Calu3 (cell line): ENCODE measurements around the gene KIF16B. TPM values are rescaled to one million over a fixed set of nuclear protein-coding genes. Genes with fewer than 3 reads are reported as not detected.

Experiments used
- BruUV-seq: library from RNA; stranded (reverse); fragments of 400-500 nt; replicated peaks from 2 replicates; lab custom pipeline; 2021; lab: Mats Ljungman, UMichigan
- CTCF ChIA-PET: fragments of 300-600 bp; sonication (Branson Sonifier 250); formaldehyde crosslinking; loops from one replicate; lab custom pipeline; 2022; ENCODE audit warnings: antibody characterized with exemption; lab: Charles Lee
- DNase-seq: peaks from one replicate; pipeline ENCODE4 v3.0.0; 2022
- H3K27ac Mint-ChIP-seq: one replicate; pipeline ENCODE4 v1.8.0; 2022; ENCODE audit warnings: mixed read lengths; ENCODE audit not compliant: unreplicated experiment
- H3K27me3 Mint-ChIP-seq: one replicate; pipeline ENCODE4 v1.8.0; 2022; ENCODE audit warnings: mixed read lengths; ENCODE audit not compliant: unreplicated experiment
- H3K36me3 Mint-ChIP-seq: one replicate; pipeline ENCODE4 v1.8.0; 2022; ENCODE audit warnings: mild to moderate bottlenecking, moderate library complexity, mixed read lengths; ENCODE audit not compliant: insufficient read depth, unreplicated experiment
- H3K4me1 Mint-ChIP-seq: one replicate; pipeline ENCODE4 v1.8.0; 2022; ENCODE audit warnings: mild to moderate bottlenecking, low read depth, mixed read lengths; ENCODE audit not compliant: unreplicated experiment
- H3K4me3 Mint-ChIP-seq: one replicate; pipeline ENCODE4 v1.8.0; 2022; ENCODE audit warnings: mild to moderate bottlenecking, low read depth, moderate library complexity, mixed read lengths; ENCODE audit not compliant: unreplicated experiment
- H3K9me3 Mint-ChIP-seq: one replicate; pipeline ENCODE4 v1.8.0; 2022; ENCODE audit warnings: low read depth, mixed read lengths; ENCODE audit not compliant: unreplicated experiment
- intact Hi-C: fragments of 100-400 bp; cut with micrococcal nuclease; formaldehyde crosslinking; loops from one replicate; pipeline ENCODE4 v1.10.0; 2022; ENCODE audit not compliant: unreplicated experiment
- total RNA-seq: library from RNA; stranded (reverse); gene quantifications from 2 replicates; pipeline ENCODE4 v1.2.3, GENCODE V29; 2022
- TF ChIP-seq, protein P1 (sequence below): fragments of 200-600 bp; IDR thresholded peaks from one replicate; pipeline ENCODE4 v1.8.0; 2022; ENCODE audit warnings: antibody characterized with exemption; ENCODE audit not compliant: unreplicated experiment

KIF16B gene
- total RNA-seq, 1 experiment from 2014 or later: 4.3 TPM

DNA sequence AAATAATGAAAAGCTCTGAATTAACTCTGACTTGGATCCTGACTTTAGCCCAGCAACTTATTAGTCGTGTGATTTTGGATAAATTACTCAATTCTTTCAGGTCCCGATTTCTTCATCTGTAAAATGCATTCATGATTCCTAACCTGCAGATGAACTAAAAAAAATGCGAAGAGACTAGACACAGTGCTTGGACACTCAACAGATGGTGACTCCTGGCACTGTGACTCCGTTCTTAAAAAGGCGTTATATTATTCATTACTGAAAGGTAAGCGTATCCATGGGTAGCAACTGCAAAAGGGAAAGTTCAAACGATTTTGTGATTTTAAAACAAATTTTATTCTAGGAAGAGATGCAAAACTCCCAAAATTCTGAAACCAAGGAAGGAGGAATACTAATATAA is 226.3 kb downstream of the KIF16B start:
- H3K27ac Mint-ChIP-seq: no peak overlapping the region
- H3K4me3 Mint-ChIP-seq: no peak overlapping the region
- BruUV-seq: no TSS peak
- intact Hi-C loops: no loop called here
- no peak for DNase-seq
- CTCF ChIA-PET: no interaction called here
- H3K27me3 Mint-ChIP-seq: no peaks in the 10 kb centered on the region
- H3K36me3 Mint-ChIP-seq: no peaks in the 10 kb centered on the region
- TF ChIP-seq, protein P1, sequence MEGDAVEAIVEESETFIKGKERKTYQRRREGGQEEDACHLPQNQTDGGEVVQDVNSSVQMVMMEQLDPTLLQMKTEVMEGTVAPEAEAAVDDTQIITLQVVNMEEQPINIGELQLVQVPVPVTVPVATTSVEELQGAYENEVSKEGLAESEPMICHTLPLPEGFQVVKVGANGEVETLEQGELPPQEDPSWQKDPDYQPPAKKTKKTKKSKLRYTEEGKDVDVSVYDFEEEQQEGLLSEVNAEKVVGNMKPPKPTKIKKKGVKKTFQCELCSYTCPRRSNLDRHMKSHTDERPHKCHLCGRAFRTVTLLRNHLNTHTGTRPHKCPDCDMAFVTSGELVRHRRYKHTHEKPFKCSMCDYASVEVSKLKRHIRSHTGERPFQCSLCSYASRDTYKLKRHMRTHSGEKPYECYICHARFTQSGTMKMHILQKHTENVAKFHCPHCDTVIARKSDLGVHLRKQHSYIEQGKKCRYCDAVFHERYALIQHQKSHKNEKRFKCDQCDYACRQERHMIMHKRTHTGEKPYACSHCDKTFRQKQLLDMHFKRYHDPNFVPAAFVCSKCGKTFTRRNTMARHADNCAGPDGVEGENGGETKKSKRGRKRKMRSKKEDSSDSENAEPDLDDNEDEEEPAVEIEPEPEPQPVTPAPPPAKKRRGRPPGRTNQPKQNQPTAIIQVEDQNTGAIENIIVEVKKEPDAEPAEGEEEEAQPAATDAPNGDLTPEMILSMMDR: no peak
- no peaks in the 10 kb centered on the region for H3K9me3 Mint-ChIP-seq
- H3K4me1 Mint-ChIP-seq: no peaks in the 10 kb centered on the region

DNA sequence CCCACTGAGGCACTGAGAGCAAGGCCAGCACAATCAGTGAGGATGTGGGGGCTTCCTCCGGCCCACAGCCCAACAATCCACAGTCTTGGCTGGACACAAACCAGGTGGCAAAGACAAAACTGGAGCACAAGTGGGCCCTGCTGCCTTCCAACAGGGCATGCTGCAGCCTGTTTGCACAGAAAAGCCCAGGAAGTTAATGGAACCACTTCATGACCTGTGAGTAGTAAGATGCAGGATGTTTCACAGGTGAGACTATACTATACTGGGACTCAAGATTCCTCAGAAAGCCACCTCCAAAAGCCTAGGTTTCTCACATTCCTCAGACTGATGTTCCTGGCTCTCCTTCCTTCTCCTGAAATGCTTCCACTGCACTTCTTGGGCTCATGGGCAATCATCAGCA is 235.5 kb downstream of the KIF16B start:
- no TSS peak for BruUV-seq
- no peak for DNase-seq
- Mint-ChIP-seq H3K4me3 (no peak overlapping the region), H3K27ac (no peak overlapping the region), H3K36me3 (no peaks in the 10 kb centered on the region), H3K27me3 (no peaks in the 10 kb centered on the region), H3K9me3 (no peaks in the 10 kb centered on the region), H3K4me1 (no peaks in the 10 kb centered on the region)
- TF ChIP-seq, protein P1: no peak
- intact Hi-C loops: no loop called here
- CTCF ChIA-PET: no interaction called here

DNA sequence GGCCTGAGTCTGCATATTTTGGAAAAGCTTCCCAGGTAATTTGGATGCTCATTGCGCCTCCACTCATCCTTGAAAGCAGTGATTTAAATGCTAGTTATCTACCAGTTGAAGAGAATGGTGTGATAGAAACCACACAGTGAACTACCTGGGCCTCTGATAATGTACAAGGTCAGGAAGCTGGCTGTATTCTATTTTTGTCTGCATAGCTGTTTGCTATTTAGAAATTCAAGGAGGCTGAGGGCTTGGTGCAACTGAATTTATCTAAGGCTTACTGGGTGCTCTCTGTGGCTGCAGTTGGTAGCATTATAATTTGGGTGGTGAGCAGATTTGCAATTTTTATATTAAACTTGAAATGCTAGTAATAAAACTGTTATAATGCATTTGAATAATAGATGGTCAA is 245.6 kb downstream of the KIF16B start:
- DNase-seq: no peak
- CTCF ChIA-PET: no interaction called here
- Mint-ChIP-seq H3K36me3 (no peaks in the 10 kb centered on the region), H3K4me1 (no peaks in the 10 kb centered on the region), H3K27me3 (no peaks in the 10 kb centered on the region), H3K4me3 (no peak overlapping the region), H3K27ac (no peak overlapping the region), H3K9me3 (no peaks in the 10 kb centered on the region)
- no TSS peak for BruUV-seq
- intact Hi-C loops: no loop called here
- TF ChIP-seq, protein P1: no peak

DNA sequence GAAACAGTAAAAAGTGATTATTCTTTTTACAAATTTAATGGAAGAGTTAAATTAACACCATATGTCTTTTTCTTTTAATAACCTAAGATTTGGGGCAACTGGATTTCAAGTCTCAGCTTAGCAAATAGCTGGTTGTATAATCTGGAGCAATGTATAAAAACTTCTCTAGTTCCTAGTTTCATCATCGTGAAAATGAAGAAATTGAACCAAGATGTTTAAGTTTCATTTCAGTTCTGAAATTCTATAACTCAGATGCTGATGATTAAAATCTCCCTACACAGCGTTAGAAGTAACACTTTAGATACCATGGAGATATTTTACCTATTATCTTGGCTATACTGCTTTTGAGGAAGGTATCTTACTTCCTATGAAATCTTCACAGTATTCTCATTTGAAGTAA is 252.0 kb downstream of the KIF16B start:
- Mint-ChIP-seq H3K9me3 (no peaks in the 10 kb centered on the region), H3K4me1 (no peaks in the 10 kb centered on the region), H3K27ac (no peak overlapping the region), H3K27me3 (no peaks in the 10 kb centered on the region), H3K36me3 (no peaks in the 10 kb centered on the region), H3K4me3 (no peak overlapping the region)
- intact Hi-C loops: no loop called here
- BruUV-seq: no TSS peak
- TF ChIP-seq, protein P1: no peak
- DNase-seq: no peak
- CTCF ChIA-PET: no interaction called here
